ENCODE data around the gene HOXB2.

Gene HOXB2

GRCh38 chr17:48551214-48551555 lies 6.3 kb upstream of the HOXB2 start:
- DNase-seq (ENCODE audit: low read depth) = no peak
- no peak for TF ChIP-seq CTCF (IDR thresholded peaks at IDR 0.05; ENCODE audit: insufficient read depth, low read depth, low read length, missing control alignments)
- no peak overlapping the region for H3K4me3 ChIP-seq (ENCODE audit: low read depth, low read length)

- no peak overlapping the region for H3K4me3 ChIP-seq (ENCODE audit: low read depth, low read length)
- DNase-seq (ENCODE audit: low read depth) = no peak
Observed at GRCh38 chr17:48550502-48551213, 5.7 kb upstream of the HOXB2 start.

GRCh38 chr17:48549914-48550501 lies 5.1 kb upstream of the HOXB2 start:
- no peak for TF ChIP-seq CTCF (IDR thresholded peaks at IDR 0.05; ENCODE audit: insufficient read depth, low read depth, low read length, missing control alignments)
- DNase-seq (ENCODE audit: low read depth) = no peak
- H3K4me3 ChIP-seq (ENCODE audit: low read depth, low read length) = no peak overlapping the region

More at GRCh38 chr17:48550502-48551213, 5.7 kb upstream of the HOXB2 start:
- no peak for TF ChIP-seq CTCF (IDR thresholded peaks at IDR 0.05; ENCODE audit: insufficient read depth, low read depth, low read length, missing control alignments)

GRCh38 chr17:48549281-48549630 lies 4.3 kb upstream of the HOXB2 start:
- H3K4me3 ChIP-seq (ENCODE audit: low read depth, low read length) = no peak overlapping the region
- DNase-seq (ENCODE audit: low read depth) = no peak
- TF ChIP-seq CTCF (IDR thresholded peaks at IDR 0.05; ENCODE audit: insufficient read depth, low read depth, low read length, missing control alignments) = no peak

GRCh38 chr17:48548523-48549280 lies 3.8 kb upstream of the HOXB2 start:
- DNase-seq (ENCODE audit: low read depth) = no peak

GRCh38 chr17:48547808-48548522 lies 3.1 kb upstream of the HOXB2 start:
- TF ChIP-seq CTCF (IDR thresholded peaks at IDR 0.05; ENCODE audit: insufficient read depth, low read depth, low read length, missing control alignments) = no peak
- H3K4me3 ChIP-seq (ENCODE audit: low read depth, low read length) = no peak overlapping the region
- DNase-seq (ENCODE audit: low read depth) = no peak

More at GRCh38 chr17:48548523-48549280, 3.8 kb upstream of the HOXB2 start:
- no peak for TF ChIP-seq CTCF (IDR thresholded peaks at IDR 0.05; ENCODE audit: insufficient read depth, low read depth, low read length, missing control alignments)
- H3K4me3 ChIP-seq (ENCODE audit: low read depth, low read length) = no peak overlapping the region
